GM19452 (cell line): ENCODE results near the gene FRYL.
"Not testable (repeated sequence)": the region's sequence is repeated elsewhere in the genome, so short reads cannot be mapped to it uniquely, and the experiment has no call there.

Experiments used
- ATAC-seq: cut with Tn5 transposase; IDR thresholded peaks from one replicate; pipeline ENCODE4 v1.9.1; 2021; ENCODE audit not compliant: unreplicated experiment

The FRYL gene

DNA sequence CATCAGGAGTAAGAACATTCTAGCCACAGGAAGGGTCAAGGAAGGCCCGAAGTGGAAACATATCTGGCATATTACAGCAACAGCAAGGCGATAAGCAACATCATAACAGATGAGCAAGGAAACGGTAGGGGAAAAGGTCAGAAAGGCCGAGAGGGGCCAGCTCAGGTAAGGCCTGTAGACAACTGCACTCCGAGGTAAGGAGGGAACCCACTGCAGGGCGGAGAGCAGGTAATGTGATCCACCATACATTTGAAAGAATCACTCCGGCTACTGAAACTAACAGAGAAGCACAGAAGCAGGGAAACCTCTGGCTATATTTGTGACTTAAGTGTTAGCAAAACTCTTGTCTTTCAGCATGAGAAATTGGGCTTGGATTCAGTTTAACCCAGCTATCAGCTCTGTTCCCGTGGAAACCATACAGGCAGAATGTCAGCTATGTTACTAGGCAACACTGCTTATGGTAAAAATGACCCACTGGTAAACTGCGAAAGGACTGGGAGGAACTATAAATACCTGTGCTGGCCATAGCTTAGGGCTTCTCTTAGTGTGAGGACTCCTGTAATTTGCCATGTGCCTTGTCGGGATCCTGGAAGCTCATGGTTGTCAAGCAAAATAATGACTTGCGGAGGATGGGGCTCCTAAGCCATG lies 31.0 kb downstream of the FRYL start:
- no peak for ATAC-seq

DNA sequence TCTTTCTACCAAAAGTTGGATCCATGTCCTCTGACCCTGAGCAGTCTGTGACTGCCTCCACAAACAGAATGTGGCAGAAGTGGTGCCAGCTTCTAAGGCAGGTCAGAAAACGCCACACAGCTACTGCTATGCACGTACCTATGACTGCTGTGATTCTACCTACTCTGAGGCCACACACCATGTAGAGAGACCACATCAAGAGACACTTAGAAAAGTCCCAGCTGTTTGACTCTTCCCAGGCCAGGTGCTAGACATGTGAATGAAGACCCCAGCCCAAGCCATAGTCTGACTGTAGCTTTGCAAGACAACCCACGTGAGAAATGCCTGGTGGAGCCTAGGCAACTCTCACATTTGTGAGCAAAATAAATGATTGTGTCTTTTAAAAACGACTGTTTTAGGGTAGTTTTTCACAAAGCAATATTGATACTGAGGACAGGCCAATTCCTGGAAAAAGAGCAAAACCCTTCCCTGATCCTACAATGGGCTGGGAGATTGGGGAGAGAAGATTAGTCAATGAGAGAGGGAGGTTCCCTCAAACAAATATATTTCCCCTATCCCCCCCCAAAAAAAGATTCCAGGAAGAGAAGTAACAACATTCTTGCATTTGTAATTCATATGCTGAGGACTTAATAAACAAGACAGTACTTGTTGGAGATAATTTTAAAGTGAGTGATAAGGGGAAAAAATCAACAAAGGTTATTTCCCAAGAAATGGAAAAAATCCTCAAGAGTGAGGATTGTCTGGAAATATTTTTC lies 33.3 kb downstream of the FRYL start:
- ATAC-seq: no peak

DNA sequence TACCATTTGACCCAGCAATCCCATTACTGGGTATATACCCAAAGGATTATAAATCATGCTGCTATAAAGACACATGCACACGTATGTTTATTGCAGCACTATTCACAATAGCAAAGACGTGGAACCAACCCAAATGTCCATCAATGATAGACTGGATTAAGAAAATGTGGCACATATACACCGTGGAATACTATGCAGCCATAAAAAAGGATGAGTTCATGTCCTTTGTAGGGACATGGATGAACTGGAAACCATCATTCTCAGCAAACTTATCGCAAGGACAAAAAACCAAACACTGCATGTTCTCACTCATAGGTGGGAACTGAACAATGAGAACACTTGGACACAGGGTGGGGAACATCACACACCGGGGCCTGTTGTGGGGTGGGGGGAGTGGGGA lies 34.9 kb downstream of the FRYL start:
- ATAC-seq: not testable (repeated sequence)

DNA sequence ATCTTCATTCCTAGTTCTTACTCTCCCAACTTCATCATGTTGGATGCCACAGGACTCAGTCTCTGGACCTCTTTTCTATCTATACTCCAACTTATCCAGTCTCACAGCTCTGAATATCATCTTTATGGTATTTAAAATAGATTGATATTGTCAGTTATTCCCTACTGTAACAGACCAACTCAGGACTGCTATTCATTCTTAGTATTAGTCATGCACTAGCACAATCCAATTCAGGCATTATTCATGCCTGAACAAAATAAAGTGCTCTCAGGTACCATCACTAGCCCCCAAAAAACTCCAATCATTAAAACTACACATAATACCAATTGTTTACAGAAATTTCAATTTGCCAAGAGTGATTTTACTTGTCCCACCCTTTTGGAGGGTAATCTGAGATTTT lies 37.7 kb downstream of the FRYL start:
- no peak for ATAC-seq

DNA sequence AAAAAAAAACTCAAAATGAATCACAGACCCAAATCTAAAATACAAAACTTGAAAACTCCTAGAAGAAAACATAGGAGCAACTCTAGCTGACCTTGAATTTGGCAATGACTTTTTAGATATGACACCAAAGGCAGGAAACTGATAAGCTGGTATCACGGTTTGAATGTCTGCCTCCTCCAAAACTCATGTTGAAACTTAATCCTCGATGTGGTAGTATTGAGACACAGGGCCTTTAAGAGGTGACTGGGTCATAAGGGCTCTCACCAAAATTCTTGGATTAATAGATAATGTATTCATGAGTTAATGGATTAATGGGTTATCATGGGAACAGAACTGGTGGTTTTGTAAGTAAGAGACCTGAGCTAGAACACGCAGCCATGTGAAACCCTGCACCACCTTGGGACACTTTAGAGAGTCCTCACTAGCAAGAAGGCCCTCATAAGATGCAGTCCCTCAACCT lies 40.5 kb downstream of the FRYL start:
- ATAC-seq: peak; percentile 76

DNA sequence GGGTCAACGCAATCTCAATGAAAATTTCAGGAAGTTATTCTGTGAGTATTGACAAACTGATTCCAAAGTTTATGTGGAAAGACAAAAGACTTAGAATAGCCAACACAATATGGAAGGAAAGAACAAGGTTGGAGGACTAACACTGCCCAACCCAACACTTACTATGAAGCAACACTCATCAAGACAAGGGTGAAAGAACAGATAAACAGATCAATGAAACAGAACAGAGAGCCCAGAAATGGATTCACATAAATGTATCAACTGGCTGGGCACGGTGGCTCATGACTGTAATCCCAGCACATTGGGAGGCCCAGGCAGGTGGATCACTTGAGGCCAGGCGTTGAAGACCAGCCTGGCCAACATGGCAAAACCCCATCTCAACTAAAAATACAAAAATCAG lies 41.2 kb downstream of the FRYL start:
- ATAC-seq: no peak

DNA sequence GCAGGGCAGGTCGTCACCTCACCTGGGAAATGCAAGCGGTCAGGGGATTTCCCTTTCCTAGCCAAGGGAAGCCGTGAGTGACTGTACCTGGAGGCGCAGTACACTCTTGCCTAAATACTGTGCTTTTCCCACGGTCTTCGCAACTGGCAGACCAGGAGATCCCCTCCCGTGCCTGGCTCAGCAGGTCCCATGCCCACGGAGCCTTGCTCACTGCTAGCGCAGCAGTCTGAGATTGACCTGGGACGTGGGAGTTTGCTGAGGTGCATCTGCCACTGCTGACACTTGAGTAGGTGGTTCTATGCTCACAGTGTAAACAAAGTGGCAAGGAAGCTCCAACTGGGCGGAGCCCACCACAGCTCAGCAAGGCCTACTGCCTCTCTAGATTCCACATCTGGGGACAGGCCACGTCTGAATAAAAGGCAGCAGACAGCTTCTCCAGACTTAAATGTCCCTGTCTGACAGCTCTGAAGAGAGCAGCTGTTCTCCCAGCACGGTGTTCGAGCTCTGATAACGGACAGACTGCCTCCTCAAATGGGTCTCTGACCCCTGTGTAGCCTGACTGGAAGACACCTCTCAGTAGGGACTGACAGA lies 51.1 kb downstream of the FRYL start:
- ATAC-seq: not testable (repeated sequence)

DNA sequence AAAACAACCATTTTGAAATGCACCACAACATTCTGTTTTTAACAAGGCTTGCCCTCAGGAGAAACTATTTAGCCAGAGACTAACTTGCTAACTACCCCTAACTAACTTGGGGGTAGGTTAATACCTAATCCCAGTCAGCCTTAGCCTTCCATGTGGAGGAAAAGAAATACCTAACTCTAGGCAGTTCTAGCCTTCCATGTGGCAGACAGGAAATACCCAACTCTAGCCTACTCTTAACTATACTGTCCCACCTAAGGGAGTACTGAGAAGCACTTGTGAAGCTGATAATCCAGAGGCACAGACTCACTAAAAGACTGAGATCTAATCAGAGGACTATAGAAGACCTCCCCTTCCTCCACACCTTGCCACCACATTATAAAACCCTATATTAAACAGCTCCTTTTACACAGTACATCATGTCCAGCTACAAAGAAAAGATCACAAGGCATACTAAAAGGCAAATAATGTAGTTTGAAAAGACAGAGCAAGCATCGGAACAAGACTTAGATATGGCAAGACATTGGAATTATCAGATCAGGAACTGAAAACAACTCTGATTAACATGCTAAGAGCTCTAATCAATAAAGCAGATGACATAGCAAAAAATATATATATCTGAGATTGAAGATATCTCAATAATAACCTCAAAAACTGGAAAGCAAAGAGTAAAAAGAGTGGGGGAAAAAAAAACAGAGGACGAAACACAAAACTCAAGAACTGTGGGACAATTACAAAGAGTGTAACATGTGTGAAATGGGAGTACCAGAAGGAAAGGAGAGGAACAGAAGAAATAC lies 52.2 kb downstream of the FRYL start:
- ATAC-seq: no peak

DNA sequence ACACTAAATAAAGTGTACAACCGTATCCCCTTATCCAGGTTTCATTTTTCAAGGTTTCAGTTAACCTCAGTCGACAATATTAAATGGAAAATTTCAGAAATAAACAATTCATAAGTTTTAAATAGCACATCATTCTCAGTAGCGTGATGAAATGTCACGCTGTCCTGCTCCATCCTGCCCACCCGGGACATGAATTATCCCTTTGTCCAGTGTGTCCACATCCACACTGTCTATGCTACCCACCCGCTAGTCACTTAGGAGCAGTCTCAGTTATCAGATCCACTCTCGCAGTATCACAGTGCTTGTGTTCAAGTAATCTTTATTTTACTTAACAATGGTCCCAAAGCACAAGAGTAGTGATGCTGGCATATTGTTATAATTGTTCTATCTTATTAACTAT lies 54.7 kb downstream of the FRYL start:
- ATAC-seq: no peak

DNA sequence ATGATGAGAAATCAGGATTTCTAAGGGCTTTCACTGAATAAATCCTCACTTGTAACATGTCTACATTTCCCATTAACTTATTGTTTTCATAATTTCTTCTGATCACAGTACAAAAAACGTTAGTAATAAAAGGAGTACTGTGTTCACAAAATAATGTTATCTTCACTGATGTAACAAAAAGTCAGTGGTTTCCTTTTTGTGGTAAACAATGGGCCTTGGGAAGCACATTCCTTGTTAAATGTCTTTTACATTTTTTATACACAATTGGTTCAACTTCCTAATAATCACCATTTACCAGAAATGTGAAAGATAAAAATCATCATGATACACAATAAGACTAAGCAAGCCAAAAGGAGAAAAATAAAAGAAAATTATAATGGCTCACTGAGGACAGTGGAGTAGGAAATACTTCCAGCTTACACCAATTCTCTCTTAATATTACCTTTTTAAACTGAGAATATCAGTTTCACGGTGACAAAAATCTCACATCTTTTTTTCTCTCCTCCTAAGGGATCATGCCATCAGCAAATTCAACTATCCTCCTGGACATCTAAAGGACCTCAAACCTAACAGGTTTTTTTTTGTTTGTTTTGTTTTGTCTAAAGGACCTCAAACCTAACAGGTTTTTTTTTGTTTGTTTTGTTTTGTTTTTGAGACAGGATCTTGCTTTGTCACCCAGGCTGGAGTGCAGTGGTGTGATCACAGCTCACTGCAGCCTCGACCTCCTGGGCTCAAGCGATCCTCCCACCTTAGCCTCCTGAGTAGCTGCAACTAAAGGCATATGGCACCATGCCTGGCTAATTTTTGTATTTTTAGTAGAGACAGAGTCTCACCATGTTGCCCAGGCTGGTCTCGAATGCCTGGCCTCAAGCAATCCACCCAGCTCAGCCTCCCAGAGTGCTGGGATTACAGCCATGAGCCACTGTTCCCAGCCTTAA lies 57.3 kb downstream of the FRYL start:
- no peak for ATAC-seq

DNA sequence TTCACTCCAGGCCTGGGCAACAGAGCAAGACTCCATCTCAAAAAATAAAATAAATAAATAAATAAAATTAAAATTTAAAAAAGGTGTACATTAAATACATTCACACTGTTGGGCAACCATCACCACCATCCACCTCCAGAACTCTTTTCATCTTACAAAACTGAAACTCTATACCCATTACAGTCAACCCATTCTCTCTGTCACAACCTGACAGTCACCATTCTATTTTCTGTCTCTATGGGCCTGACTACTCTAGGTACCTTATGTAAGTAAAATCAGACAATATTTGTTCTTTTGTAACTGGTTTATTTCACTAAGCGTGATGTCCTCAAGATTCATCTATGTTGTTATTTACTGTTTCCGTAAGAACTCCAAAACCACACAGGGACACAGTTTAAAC lies 59.6 kb downstream of the FRYL start:
- no peak for ATAC-seq

DNA sequence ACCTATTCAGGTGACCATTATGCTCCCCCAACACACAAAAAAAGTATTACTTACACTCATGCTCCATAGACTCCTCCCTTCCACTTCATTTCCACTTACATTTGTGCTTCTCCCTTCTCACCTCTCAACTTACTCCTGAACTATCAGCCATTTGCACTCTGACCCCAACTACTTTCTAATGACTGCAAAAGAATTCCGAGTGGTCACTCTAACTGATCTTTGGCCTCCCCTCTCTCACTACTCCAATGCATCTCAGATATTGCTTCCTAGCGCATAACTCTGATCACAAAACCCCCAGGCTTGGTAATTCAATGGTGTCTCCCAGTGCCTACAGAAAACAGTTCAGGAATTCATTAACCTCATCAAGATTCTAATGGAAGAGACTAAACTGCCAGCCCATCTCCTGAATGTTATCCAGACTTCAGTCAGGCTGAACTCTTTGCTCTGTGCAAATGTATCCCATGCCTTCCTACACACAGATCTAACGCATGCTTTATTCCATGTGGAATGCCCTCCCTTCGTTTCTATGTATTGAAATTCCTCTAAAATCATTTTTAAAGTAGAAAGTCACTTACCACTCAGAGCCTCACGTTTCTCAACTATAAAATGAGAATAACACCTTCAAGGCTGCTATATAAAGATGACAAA lies 61.1 kb downstream of the FRYL start:
- ATAC-seq: no peak

DNA sequence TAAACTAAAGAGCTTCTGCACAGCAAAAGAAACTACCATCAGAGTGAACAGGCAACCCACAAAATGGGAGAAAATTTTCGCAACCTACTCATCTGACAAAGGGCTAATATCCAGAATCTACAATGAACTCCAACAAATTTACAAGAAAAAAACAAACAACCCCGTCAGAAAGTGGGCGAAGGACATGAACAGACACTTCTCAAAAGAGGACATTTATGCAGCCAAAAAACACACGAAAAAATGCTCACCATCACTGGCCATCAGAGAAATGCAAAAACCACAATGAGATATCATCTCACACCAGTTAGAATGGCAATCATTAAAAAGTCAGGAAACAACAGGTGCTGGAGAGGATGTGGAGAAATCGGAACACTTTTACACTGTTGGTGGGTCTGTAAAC lies 63.8 kb downstream of the FRYL start:
- not testable (repeated sequence) for ATAC-seq

DNA sequence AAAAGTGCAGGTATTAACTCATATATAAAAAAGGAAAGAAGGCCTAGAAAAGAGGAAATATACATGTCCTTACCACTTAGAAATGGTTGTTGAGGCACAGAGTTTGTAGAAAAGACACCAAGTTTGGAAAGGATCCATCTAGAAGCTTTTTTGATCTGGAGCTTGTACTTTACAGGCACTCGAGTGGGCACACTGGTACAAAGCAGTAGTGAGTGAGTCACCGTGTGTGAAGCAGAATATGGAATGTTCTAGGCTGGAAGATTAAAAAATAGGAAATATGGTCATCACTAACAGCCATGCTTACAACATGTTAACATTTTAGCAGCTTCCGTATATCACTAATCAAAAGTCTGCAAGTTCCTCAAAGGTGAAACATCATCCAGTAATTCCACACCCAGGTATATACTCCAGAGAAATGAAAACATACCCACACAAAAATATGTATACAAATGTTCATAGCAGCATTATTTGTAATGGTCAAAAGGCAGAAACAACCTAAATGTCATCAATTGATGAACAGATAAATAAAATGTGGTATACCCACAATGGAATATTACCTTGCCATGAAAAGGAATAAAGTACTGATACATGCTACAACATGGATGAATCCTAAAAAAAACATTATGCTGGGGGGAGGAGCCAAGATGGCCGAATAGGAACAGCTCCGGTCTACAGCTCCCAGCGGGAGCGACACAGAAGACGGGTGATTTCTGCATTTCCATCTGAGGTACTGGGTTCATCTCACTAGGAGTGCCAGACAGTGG lies 69.5 kb downstream of the FRYL start:
- no peak for ATAC-seq

DNA sequence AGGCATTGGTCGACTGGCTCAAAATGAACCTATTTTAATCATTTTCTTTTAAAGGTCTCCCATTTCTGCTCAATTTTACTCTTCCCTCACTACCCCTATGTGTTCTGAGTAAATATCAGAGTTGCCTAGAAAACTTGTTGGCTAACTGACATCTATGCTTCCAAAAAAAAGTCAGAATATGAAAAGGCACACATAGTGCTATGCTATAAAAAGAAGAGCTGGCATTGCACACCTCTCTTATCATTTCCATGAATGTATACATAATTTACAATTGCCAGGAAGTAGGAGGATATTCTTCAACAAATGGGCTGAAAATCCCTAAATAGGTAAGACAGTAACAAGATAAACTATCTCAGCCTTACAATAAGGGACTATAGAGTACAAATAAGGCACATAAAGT lies 70.2 kb downstream of the FRYL start:
- no peak for ATAC-seq

DNA sequence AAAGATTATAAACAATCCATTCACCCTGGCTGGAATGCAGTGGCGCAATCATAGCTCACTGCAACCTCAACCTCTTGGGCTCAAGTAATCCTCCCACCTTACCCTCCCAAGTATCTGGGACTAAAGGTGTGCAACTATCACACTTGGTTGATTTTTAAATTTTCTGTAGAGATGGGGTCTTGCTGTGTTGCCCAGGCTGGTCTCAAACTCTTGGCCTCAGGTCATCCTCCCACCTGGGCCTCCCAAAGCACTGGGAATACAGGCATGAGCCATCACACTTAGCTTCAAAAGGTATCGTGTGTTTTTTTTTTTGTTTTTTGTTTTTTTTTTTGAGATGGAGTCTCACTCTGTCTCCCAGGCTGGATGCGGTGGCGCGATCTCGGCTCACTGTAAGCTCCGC lies 71.5 kb downstream of the FRYL start:
- ATAC-seq: no peak

DNA sequence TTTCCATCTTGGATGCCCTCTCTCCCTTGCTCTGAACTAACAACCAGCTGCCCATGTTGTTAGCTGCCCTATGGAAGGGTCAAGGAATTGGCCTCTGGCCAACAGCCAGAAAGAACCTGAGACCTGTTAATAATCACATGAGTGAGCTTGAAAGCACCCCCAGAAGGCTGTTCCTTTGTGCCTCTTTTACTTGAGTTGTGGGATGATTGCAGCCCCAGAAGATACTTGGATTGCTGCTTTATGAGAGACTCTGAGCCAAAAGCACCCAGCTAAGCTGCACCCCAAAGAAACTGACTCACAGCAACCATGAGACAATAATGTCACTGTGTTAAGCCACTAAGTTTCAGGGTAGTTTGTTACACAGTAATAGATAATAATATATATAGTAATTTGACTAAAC lies 73.3 kb downstream of the FRYL start:
- ATAC-seq: no peak

DNA sequence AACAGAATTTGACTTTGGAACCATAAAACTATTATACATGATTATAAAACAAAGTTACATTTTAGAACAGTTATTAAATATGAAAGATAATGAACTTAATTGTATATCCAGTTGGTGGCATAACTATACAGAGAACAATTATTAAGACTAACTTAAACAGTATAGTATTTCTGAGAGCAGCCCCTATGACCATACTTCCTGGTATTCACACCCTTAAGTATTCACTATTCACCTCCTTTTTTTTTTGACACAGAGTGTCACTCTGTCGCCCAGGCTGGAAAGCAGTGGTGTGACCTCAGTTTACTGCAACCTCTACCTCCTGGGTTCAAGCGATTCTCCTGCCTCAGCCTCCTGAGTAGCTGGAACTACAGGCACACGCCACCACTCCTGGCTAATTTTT lies 74.5 kb downstream of the FRYL start:
- ATAC-seq: no peak

DNA sequence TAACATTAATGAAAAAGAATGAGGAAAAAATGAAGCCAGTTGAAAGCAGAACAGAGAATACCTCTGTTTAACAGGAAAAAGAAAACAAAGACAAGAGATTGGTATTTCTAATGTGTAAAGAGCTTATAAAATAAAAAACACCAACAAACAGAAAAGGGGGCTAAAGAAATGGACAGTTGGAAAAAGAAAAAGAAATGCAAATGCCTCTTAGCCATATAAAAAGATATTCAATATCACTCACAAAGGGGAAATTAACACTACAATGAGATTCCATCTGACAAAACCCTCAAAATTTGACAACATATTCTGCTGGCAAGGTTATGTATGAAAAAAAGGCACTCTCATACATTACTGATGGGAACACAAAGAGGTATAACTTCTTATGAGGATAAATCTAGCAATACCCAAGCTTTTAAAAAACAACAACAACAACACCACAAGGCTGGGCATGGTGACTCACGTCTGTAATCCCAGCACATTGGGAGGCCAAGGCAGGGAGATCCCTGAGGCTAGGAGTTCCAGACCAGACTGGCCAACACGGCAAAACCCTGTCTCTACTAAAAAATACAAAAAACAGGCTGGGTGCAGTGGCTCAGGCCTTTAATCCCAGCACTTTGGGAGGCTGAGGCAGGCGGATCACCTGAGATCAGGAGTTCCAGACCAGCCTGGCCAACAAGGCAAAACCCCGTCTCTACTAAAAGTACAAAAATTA lies 75.8 kb downstream of the FRYL start:
- no peak for ATAC-seq
